Right lobe of liver (tissue), 4 donors: ENCODE data around the gene PDZRN3.

ENCODE experiments used
- POLR2A ChIP-seq: fragments of 450-650 bp; IDR thresholded peaks from one replicate; pipeline ENCODE4 v1.6.1; 2017; ENCODE audit warnings: antibody characterized with exemption, mild to moderate bottlenecking
- TF ChIP-seq, protein P1 (sequence below), 4 donors: fragments of 200-600 bp in 3 of 4; fragments of 450-650 bp in 1 of 4; IDR thresholded peaks; one replicate each; pipeline versions ENCODE4 v1.5.1 to v1.8.0; 2016 to 2022; ENCODE audit warnings: antibody characterized with exemption in 4 of 4, mild to moderate bottlenecking in 2 of 4
- donor health status: DM: no; HTN: no; CAD: no.
- donor health status: DM: no; HTN: no; CAD: no.
- donor health status: DM: no; HTN: yes; CAD: no.

DNA sequence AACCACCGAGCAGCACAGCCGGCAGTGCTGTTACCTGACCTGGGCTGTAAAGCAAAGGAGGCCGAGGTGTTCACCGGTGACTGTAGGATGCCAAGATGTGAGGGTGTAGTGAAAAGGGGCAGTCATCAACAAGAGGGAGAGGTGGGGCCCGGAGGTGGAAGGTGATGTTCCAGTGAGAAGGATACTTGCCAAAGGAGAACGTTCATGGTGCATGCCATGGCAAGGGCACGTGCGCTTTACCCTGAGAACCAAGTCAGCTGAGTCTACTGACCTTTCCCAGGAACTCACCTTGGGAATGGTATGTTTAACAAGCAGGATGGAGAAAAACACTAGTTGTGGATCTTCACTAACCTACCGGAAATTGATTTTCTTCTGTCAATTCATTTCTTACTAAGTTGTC is 211.1 kb downstream of the PDZRN3 start:
- TF ChIP-seq, protein P1, sequence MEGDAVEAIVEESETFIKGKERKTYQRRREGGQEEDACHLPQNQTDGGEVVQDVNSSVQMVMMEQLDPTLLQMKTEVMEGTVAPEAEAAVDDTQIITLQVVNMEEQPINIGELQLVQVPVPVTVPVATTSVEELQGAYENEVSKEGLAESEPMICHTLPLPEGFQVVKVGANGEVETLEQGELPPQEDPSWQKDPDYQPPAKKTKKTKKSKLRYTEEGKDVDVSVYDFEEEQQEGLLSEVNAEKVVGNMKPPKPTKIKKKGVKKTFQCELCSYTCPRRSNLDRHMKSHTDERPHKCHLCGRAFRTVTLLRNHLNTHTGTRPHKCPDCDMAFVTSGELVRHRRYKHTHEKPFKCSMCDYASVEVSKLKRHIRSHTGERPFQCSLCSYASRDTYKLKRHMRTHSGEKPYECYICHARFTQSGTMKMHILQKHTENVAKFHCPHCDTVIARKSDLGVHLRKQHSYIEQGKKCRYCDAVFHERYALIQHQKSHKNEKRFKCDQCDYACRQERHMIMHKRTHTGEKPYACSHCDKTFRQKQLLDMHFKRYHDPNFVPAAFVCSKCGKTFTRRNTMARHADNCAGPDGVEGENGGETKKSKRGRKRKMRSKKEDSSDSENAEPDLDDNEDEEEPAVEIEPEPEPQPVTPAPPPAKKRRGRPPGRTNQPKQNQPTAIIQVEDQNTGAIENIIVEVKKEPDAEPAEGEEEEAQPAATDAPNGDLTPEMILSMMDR (IDR thresholded peaks at IDR 0.05): no peak
- TF ChIP-seq POLR2A: no peak
